SHP77 (cell line): ENCODE measurements around the gene CA10.
A peak's percentile ranks its signal among the peaks of the same experiment; 100 is the strongest.

Experiments
- DNase-seq, 2 experiments: peaks; one replicate each; lab custom pipeline; 2025; lab: John Stamatoyannopoulos, UW

The CA10 gene

GRCh38 chr17:52147431-52147830 is 11.1 kb downstream of the CA10 start:
- no peak for DNase-seq

GRCh38 chr17:52145476-52145875 is 13.0 kb downstream of the CA10 start:
- no peak for DNase-seq

GRCh38 chr17:52143542-52143941 is 15.0 kb downstream of the CA10 start:
- DNase-seq, result no peak

- DNase-seq, result no peak
These were observed 17.9 kb downstream of the CA10 start for GRCh38 chr17:52140601-52141000.

- DNase-seq, result no peak
These were observed 19.8 kb downstream of the CA10 start for GRCh38 chr17:52138752-52139151.

- DNase-seq, result no peak
These were observed 20.2 kb downstream of the CA10 start for GRCh38 chr17:52138350-52138749.

GRCh38 chr17:52136166-52136565 is 22.3 kb downstream of the CA10 start:
- DNase-seq, result no peak

- DNase-seq, result no peak
These were observed 23.9 kb downstream of the CA10 start for GRCh38 chr17:52134641-52135040.

- no peak for DNase-seq
These were observed 29.8 kb downstream of the CA10 start for GRCh38 chr17:52128721-52129120.

- DNase-seq, result no peak
These were observed 33.5 kb downstream of the CA10 start for GRCh38 chr17:52124993-52125392.

GRCh38 chr17:52124561-52124960 is 34.0 kb downstream of the CA10 start:
- no peak for DNase-seq

- no peak for DNase-seq
These were observed 38.0 kb downstream of the CA10 start for GRCh38 chr17:52120465-52120864.

- DNase-seq, result no peak
These were observed 47.5 kb downstream of the CA10 start for GRCh38 chr17:52110923-52111581.

GRCh38 chr17:52106638-52107261 is 51.8 kb downstream of the CA10 start:
- peak; percentile 29 for DNase-seq

GRCh38 chr17:52106072-52106471 is 52.4 kb downstream of the CA10 start:
- DNase-seq, result no peak

- DNase-seq, result no peak
These were observed 52.9 kb downstream of the CA10 start for GRCh38 chr17:52105591-52105990.

GRCh38 chr17:52096056-52096455 is 62.5 kb downstream of the CA10 start:
- DNase-seq, result no peak

- no peak for DNase-seq
These were observed 74.3 kb downstream of the CA10 start for GRCh38 chr17:52084176-52084575.

GRCh38 chr17:52079496-52079895 is 79.0 kb downstream of the CA10 start:
- no peak for DNase-seq

- no peak for DNase-seq
These were observed 86.8 kb downstream of the CA10 start for GRCh38 chr17:52071712-52072111.

GRCh38 chr17:52064791-52065211 is 93.7 kb downstream of the CA10 start:
- no peak for DNase-seq

- no peak for DNase-seq
These were observed 109.0 kb downstream of the CA10 start for GRCh38 chr17:52049496-52049895.

GRCh38 chr17:52049051-52049450 is 109.5 kb downstream of the CA10 start:
- DNase-seq, result no peak
